ENCODE results near the gene ZSCAN22.

DNA sequence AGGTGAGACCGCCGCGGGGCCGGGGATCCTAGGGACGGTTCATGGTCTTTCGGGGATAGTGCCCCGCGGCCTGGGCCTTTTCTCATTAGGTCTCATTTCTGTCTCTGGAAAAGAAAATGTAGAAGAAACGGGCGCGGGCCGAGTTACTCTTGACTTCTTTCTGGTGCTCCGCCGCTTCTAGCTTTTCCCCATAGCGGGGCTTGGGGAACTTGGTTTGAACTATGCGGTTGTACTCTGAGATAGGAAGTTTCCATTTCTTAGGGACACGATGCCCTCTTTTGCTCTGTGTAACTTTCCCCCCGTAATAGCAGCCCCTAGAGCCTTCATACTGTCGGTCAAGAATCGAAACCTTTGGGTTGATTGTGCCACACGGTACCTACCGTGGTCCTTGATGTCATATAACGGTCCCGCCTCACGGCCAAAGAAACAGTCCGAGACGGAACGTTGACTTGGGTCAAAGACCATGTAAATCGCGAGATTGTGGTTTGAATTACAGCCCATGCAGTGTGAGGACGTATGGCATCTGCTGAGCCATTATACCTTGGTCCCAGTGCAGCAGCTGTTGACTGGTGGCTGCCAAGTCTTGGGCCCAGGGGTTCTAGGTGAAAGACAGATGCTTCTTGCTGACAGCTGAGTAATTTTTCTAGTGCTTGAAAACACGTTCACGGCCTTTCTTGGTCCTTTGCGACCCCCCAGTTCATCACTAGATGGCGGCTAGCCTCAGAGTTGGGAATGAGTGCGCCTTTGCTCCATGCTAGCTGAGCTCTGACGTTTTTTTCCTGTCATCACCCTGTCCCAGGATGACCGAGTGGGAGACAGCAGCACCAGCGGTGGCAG is 60.8 kb downstream of the ZSCAN22 start:
- TF ChIP-seq CTCF (conservative IDR thresholded peaks at IDR 0.05; ENCODE audit: low read length) = peak; percentile 43
- TF ChIP-seq EZH2phosphoT487 (IDR thresholded peaks at IDR 0.05; ENCODE audit: borderline replicate concordance) = no peak

Measured in Loucy (cell line).